HG03066 (cell line): Measurements from ENCODE around the gene PLEKHH2.

Experiments
- ATAC-seq: cut with Tn5 transposase; IDR thresholded peaks from one replicate; pipeline ENCODE4 v1.9.1; 2021; ENCODE audit warnings: low read depth; ENCODE audit not compliant: unreplicated experiment

PLEKHH2 gene

GRCh38 chr2:43800894-43801293 lies 163.8 kb downstream of the PLEKHH2 start:
- no peak for ATAC-seq

- no peak for ATAC-seq
Measured at GRCh38 chr2:43802135-43802534, 165.1 kb downstream of the PLEKHH2 start.

GRCh38 chr2:43803113-43803512 lies 166.1 kb downstream of the PLEKHH2 start:
- ATAC-seq = no peak

- ATAC-seq = no peak
Measured at GRCh38 chr2:43806719-43807031, 169.6 kb downstream of the PLEKHH2 start.

GRCh38 chr2:43810452-43810851 lies 173.4 kb downstream of the PLEKHH2 start:
- ATAC-seq = no peak

- ATAC-seq = no peak
Measured at GRCh38 chr2:43810888-43811287, 173.8 kb downstream of the PLEKHH2 start.

- no peak for ATAC-seq
Measured at GRCh38 chr2:43812006-43812405, 174.9 kb downstream of the PLEKHH2 start.

GRCh38 chr2:43812947-43813346 lies 175.9 kb downstream of the PLEKHH2 start:
- no peak for ATAC-seq

- no peak for ATAC-seq
Measured at GRCh38 chr2:43814711-43815110, 177.7 kb downstream of the PLEKHH2 start.
